ENCODE data around the gene TCP1. TPM values are rescaled to one million over a fixed set of nuclear protein-coding genes. Genes with fewer than 3 reads are reported as not detected.
"Not testable (repeated sequence)": the region's sequence is repeated elsewhere in the genome, so short reads cannot be mapped to it uniquely, and the experiment has no call there.

TCP1 gene
- total and polyA plus RNA-seq, 2 experiments from 2014 or later = 222 to 346 TPM

DNA sequence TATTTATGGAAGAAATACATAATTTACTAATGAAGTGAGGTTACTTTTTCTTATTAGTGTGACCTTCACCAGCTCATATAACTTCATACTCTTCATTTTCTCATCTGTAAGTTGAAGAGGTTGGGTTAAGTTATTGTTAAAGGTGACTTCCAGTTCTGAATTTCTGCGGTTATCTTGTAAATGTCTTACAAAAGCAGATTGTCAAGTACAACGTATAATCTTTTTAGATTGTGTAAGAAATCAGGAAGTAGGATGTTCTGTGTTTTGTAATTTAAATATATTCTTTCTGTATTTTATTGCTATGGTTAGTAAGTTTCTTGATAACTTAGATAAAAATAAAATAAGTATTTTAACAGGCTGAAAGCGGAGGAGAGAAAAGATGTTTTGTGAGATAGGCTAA, 50.1 kb downstream of the TCP1 start (continued):
- TF ChIP-seq, protein P1, sequence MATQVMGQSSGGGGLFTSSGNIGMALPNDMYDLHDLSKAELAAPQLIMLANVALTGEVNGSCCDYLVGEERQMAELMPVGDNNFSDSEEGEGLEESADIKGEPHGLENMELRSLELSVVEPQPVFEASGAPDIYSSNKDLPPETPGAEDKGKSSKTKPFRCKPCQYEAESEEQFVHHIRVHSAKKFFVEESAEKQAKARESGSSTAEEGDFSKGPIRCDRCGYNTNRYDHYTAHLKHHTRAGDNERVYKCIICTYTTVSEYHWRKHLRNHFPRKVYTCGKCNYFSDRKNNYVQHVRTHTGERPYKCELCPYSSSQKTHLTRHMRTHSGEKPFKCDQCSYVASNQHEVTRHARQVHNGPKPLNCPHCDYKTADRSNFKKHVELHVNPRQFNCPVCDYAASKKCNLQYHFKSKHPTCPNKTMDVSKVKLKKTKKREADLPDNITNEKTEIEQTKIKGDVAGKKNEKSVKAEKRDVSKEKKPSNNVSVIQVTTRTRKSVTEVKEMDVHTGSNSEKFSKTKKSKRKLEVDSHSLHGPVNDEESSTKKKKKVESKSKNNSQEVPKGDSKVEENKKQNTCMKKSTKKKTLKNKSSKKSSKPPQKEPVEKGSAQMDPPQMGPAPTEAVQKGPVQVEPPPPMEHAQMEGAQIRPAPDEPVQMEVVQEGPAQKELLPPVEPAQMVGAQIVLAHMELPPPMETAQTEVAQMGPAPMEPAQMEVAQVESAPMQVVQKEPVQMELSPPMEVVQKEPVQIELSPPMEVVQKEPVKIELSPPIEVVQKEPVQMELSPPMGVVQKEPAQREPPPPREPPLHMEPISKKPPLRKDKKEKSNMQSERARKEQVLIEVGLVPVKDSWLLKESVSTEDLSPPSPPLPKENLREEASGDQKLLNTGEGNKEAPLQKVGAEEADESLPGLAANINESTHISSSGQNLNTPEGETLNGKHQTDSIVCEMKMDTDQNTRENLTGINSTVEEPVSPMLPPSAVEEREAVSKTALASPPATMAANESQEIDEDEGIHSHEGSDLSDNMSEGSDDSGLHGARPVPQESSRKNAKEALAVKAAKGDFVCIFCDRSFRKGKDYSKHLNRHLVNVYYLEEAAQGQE (IDR thresholded peaks at IDR 0.05; ENCODE audit: unreplicated experiment) = no peak
- TF ChIP-seq JUNB (IDR thresholded peaks at IDR 0.05; ENCODE audit: unreplicated experiment) = no peak

DNA sequence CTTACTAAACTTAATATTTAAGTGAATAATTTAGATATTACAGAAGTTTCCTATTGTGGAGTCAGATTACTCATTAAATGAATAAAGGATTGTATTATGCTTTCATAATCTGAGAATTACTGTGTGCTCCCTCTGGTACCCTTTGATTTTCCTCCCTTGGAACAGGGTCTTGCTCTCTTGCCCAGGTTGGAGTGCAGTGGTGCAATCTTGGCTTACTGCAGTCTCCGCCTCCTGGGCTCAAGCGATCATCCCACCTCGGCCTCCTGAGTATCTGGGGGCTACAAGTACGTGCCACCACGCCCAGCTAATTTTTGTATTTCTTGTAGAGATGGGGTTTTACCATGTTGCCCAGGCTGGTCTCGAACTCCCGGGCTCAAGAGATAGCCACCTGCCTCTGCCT, 52.5 kb downstream of the TCP1 start:
- Mint-ChIP-seq H3K4me3 (no peak overlapping the region), H3K36me3 (ENCODE audit: low read depth) (peaks cover 35% of the 10 kb centered on the region), H3K27ac (no peak overlapping the region), H3K27me3 (ENCODE audit: insufficient read depth, low read depth, poor library complexity) (no peaks in the 10 kb centered on the region), H3K4me1 (peaks cover 4% of the 10 kb centered on the region; the same call in 2 of the 3 replicates), H3K9me3 (no peaks in the 10 kb centered on the region)
- H3F3A ChIP-seq (replicated peaks; ENCODE audit: low read depth) = no peaks in the 10 kb centered on the region
- no peaks in the 10 kb centered on the region for H3K4me1 ChIP-seq (ENCODE audit: insufficient read depth)
- TF ChIP-seq EZH2phosphoT487 (IDR thresholded peaks at IDR 0.05; ENCODE audit: unreplicated experiment) (no peak), JUNB (IDR thresholded peaks at IDR 0.05; ENCODE audit: unreplicated experiment) (no peak), STAT1 (IDR thresholded peaks at IDR 0.05; ENCODE audit: unreplicated experiment) (no peak), EZH2 (IDR thresholded peaks at IDR 0.05; ENCODE audit: low read depth, unreplicated experiment) (no peak), ZNF331 (CRISPR knock-in tag; IDR thresholded peaks at IDR 0.05; ENCODE audit: low read depth) (no peak), CREB1 (CRISPR knock-in tag; IDR thresholded peaks at IDR 0.05; ENCODE audit: low read depth) (no peak)
- DNase-seq (ENCODE audit: low spot score) = no peak
- H3K4me3 ChIP-seq = no peak overlapping the region
- H3K4me2 ChIP-seq = no peak overlapping the region
- no peak overlapping the region for H2AFZ ChIP-seq
- no peaks in the 10 kb centered on the region for H3K9me2 ChIP-seq (ENCODE audit: insufficient read depth)
- H3K27ac ChIP-seq (ENCODE audit: low read depth) = no peak overlapping the region
- ATAC-seq = no peak
- H4K20me1 ChIP-seq (replicated peaks; ENCODE audit: insufficient read depth) = peaks cover 65% of the 10 kb centered on the region
- H3K36me3 ChIP-seq (ENCODE audit: insufficient read depth) = peaks cover 38% of the 10 kb centered on the region; the same call in 1 of the 2 replicates
- H3K27me3 ChIP-seq (ENCODE audit: insufficient read depth) = no peaks in the 10 kb centered on the region
- peaks cover 100% of the 10 kb centered on the region for H3K79me2 ChIP-seq (replicated peaks; ENCODE audit: insufficient read depth)

- not testable (repeated sequence) for H3K9me3 Mint-ChIP-seq; H3K4me3 ChIP-seq; H3F3A ChIP-seq (replicated peaks; ENCODE audit: low read depth); H2AFZ ChIP-seq; H3K27ac ChIP-seq (ENCODE audit: low read depth); H3K27me3 Mint-ChIP-seq (ENCODE audit: insufficient read depth, low read depth, poor library complexity); H3K4me2 ChIP-seq; DNase-seq (ENCODE audit: low spot score); H3K36me3 ChIP-seq (ENCODE audit: insufficient read depth); H3K4me3 Mint-ChIP-seq; H3K9me2 ChIP-seq (ENCODE audit: insufficient read depth); ATAC-seq; H3K27me3 ChIP-seq (ENCODE audit: insufficient read depth); H3K27ac Mint-ChIP-seq; H3K4me1 ChIP-seq (ENCODE audit: insufficient read depth)
- Mint-ChIP-seq H3K36me3 (ENCODE audit: low read depth) (peaks cover 19% of the 10 kb centered on the region; the same call in 2 of the 3 replicates), H3K4me1 (peaks cover 12% of the 10 kb centered on the region; the same call in 2 of the 3 replicates)
- Histone ChIP-seq H3K79me2 (replicated peaks; ENCODE audit: insufficient read depth) (peaks cover 100% of the 10 kb centered on the region), H4K20me1 (replicated peaks; ENCODE audit: insufficient read depth) (peaks cover 88% of the 10 kb centered on the region)
These were observed 56.0 kb downstream of the TCP1 start for GRCh38 chr6:159733395-159733794.

- H3K9me3 Mint-ChIP-seq; ATAC-seq; H3K27ac ChIP-seq (ENCODE audit: low read depth); DNase-seq (ENCODE audit: low spot score); H3K4me1 ChIP-seq (ENCODE audit: insufficient read depth); H3K4me2 ChIP-seq; H3K27ac Mint-ChIP-seq; H3F3A ChIP-seq (replicated peaks; ENCODE audit: low read depth); H3K36me3 ChIP-seq (ENCODE audit: insufficient read depth); H3K27me3 Mint-ChIP-seq (ENCODE audit: insufficient read depth, low read depth, poor library complexity); H3K27me3 ChIP-seq (ENCODE audit: insufficient read depth); H3K4me3 ChIP-seq; H3K9me2 ChIP-seq (ENCODE audit: insufficient read depth); H2AFZ ChIP-seq; H3K4me3 Mint-ChIP-seq: not testable (repeated sequence)
- Mint-ChIP-seq H3K4me1 (peaks cover 12% of the 10 kb centered on the region; the same call in 2 of the 3 replicates), H3K36me3 (ENCODE audit: low read depth) (peaks cover 17% of the 10 kb centered on the region; the same call in 2 of the 3 replicates)
- H4K20me1 ChIP-seq (replicated peaks; ENCODE audit: insufficient read depth) = peaks cover 86% of the 10 kb centered on the region
- H3K79me2 ChIP-seq (replicated peaks; ENCODE audit: insufficient read depth) = peaks cover 99% of the 10 kb centered on the region
These were observed 56.9 kb downstream of the TCP1 start for GRCh38 chr6:159732550-159732949.

All from GM23338 (cell line).